Endodermal cell (in vitro differentiated cells): ENCODE data around the gene PLCB1. TPM values are rescaled to one million over a fixed set of nuclear protein-coding genes. Genes with fewer than 3 reads are reported as not detected.

Source experiments
- DNase-seq: peaks from one replicate; pipeline ENCODE4 v3.0.0-alpha.2; 2017
- H3K27ac ChIP-seq: 2 replicates; pipeline ENCODE4 v1.5.1; 2013; ENCODE audit warnings: mild to moderate bottlenecking, low read depth, low read length, moderate library complexity
- H3K27me3 ChIP-seq: 2 replicates; pipeline ENCODE4 v1.6.1; 2013; ENCODE audit warnings: mild to moderate bottlenecking, low read length, moderate library complexity; ENCODE audit not compliant: insufficient read depth, control insufficient read depth, poor library complexity, severe bottlenecking
- H3K36me3 ChIP-seq: 2 replicates; pipeline ENCODE4 v1.7.0; 2013; ENCODE audit warnings: mild to moderate bottlenecking, low read length, moderate library complexity; ENCODE audit not compliant: control insufficient read depth, insufficient read depth
- H3K4me1 ChIP-seq: one replicate; pipeline ENCODE4 v1.7.0; 2013; ENCODE audit warnings: low read length; ENCODE audit not compliant: control insufficient read depth, insufficient read depth
- H3K4me3 ChIP-seq: 2 replicates; pipeline ENCODE4 v1.5.1; 2013; ENCODE audit warnings: mild to moderate bottlenecking, low read length, moderate library complexity
- H3K9ac ChIP-seq: 2 replicates; pipeline ENCODE4 v1.6.1; 2013; ENCODE audit warnings: mild to moderate bottlenecking, low read length, moderate library complexity; ENCODE audit not compliant: poor library complexity, severe bottlenecking; ENCODE audit errors: extremely low read depth
- H3K9me3 ChIP-seq: 2 replicates; pipeline ENCODE4 v1.6.1; 2013; ENCODE audit warnings: mild to moderate bottlenecking, low read length, moderate library complexity; ENCODE audit not compliant: control insufficient read depth
- H3K27ac Mint-ChIP-seq: 2 replicates; pipeline ENCODE4 v1.8.0; 2020; ENCODE audit warnings: mixed read lengths
- H3K27me3 Mint-ChIP-seq: 2 replicates; pipeline ENCODE4 v1.8.0; 2021; ENCODE audit warnings: mild to moderate bottlenecking, mixed read lengths; ENCODE audit not compliant: insufficient read depth
- H3K36me3 Mint-ChIP-seq: 2 replicates; pipeline ENCODE4 v1.8.0; 2020; ENCODE audit warnings: low read depth, mixed read lengths
- H3K4me1 Mint-ChIP-seq: 2 replicates; pipeline ENCODE4 v1.8.0; 2020; ENCODE audit warnings: mixed read lengths
- H3K4me3 Mint-ChIP-seq: 2 replicates; pipeline ENCODE4 v1.8.0; 2020; ENCODE audit warnings: mild to moderate bottlenecking, moderate library complexity, mixed read lengths
- H3K9me3 Mint-ChIP-seq: 2 replicates; pipeline ENCODE4 v1.8.0; 2020; ENCODE audit warnings: mild to moderate bottlenecking, mixed read lengths
- WGBS, 2 experiments: methylation state at CpG; one replicate each; pipeline versions ENCODE4 v1.1.5 to v1.1.7; 2013; ENCODE audit warnings: missing lambda C conversion rate in 2 of 2, mixed read lengths in 1 of 2; ENCODE audit not compliant: insufficient coverage in 1 of 2, insufficient read length in 1 of 2; 5-methylcytosine and 5-hydroxymethylcytosine counted together
- total RNA-seq, 2 donors: library from RNA; stranded (reverse); fragmentation: NEBNext Ultra II Directional in 1 of 2; extraction: Animal tissue kit (Norgen Biotek cat#: 25700) in 1 of 2; gene quantifications; 2 replicates in 1 of 2; 3 replicates in 1 of 2; pipeline ENCODE4 v1.2.1, GENCODE V29; 2021
- TF ChIP-seq, protein P1 (sequence below): fragments of 200-600 bp; sonication (generic); conservative IDR thresholded peaks from 2 replicates; pipeline ENCODE4 v1.5.0; 2021; ENCODE audit warnings: antibody characterized with exemption, mild to moderate bottlenecking

Gene PLCB1
- total RNA-seq, 2 donors from 2014 or later = 15.3 to 16.5 TPM

DNA sequence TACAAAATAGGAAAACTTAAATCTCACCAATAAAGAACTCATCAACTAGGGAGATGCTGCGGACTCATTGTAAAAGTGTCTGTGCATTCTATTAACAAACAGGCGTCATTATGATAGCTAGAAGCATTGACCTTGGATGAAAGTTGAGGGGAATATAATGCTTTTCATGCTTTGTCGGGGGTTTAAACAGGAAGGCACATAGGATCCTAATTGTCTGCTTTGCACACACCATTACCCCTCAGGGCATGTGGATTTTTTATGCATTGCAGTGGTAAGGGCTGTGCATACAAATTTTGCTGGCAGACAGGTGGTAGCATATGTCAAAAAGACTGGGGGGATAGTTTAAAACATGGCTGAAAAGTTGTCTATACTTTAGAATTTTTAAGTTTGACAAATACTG is 488.9 kb downstream of the PLCB1 start:
- H3K9me3 ChIP-seq = no peaks in the 10 kb centered on the region
- H3K27ac Mint-ChIP-seq = no peak overlapping the region
- no peaks in the 10 kb centered on the region for H3K36me3 ChIP-seq
- H3K27me3 ChIP-seq = no peaks in the 10 kb centered on the region
- H3K4me3 Mint-ChIP-seq = no peak overlapping the region
- H3K27me3 Mint-ChIP-seq = no peaks in the 10 kb centered on the region
- H3K36me3 Mint-ChIP-seq = no peaks in the 10 kb centered on the region
- H3K4me1 ChIP-seq = no peaks in the 10 kb centered on the region
- WGBS, 2 experiments = 89 to 90% methylated on average over 2 to 3 of the region's 3 CpGs
- no peak overlapping the region for H3K27ac ChIP-seq
- no peaks in the 10 kb centered on the region for H3K9me3 Mint-ChIP-seq
- DNase-seq = no peak
- H3K4me1 Mint-ChIP-seq = no peaks in the 10 kb centered on the region
- no peak overlapping the region for H3K9ac ChIP-seq
- TF ChIP-seq, protein P1, sequence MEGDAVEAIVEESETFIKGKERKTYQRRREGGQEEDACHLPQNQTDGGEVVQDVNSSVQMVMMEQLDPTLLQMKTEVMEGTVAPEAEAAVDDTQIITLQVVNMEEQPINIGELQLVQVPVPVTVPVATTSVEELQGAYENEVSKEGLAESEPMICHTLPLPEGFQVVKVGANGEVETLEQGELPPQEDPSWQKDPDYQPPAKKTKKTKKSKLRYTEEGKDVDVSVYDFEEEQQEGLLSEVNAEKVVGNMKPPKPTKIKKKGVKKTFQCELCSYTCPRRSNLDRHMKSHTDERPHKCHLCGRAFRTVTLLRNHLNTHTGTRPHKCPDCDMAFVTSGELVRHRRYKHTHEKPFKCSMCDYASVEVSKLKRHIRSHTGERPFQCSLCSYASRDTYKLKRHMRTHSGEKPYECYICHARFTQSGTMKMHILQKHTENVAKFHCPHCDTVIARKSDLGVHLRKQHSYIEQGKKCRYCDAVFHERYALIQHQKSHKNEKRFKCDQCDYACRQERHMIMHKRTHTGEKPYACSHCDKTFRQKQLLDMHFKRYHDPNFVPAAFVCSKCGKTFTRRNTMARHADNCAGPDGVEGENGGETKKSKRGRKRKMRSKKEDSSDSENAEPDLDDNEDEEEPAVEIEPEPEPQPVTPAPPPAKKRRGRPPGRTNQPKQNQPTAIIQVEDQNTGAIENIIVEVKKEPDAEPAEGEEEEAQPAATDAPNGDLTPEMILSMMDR = no peak
- H3K4me3 ChIP-seq = no peak overlapping the region

DNA sequence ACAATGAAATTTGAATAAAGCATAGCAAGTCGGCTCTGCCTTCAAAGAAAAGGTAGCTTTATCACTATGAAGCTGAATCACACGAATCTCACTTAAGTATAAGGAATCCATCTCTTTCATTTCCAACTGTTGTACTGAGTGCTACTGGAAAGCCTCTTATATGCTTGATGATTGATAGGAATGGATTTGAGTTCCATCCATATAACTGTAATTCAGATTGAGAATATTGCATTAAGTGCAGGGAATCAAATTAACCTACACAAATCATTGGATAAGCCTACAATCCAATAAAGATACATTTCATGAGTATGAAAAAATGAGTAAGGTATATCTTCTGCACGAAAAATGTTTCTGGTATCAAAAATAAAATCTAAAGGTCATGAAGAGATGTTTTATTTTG is 492.0 kb downstream of the PLCB1 start:
- Mint-ChIP-seq H3K27me3 (no peaks in the 10 kb centered on the region), H3K9me3 (no peaks in the 10 kb centered on the region), H3K27ac (no peak overlapping the region), H3K36me3 (peaks cover 5% of the 10 kb centered on the region), H3K4me3 (no peak overlapping the region), H3K4me1 (peaks cover 4% of the 10 kb centered on the region)
- Histone ChIP-seq H3K9me3 (no peaks in the 10 kb centered on the region), H3K4me1 (no peaks in the 10 kb centered on the region), H3K27me3 (no peaks in the 10 kb centered on the region), H3K9ac (no peak overlapping the region), H3K36me3 (no peaks in the 10 kb centered on the region), H3K27ac (no peak overlapping the region), H3K4me3 (no peak overlapping the region)
- TF ChIP-seq, protein P1 = no peak
- no peak for DNase-seq
- WGBS, 2 experiments = 88 to 91% methylated on average over 2 to 3 of the region's 3 CpGs

DNA sequence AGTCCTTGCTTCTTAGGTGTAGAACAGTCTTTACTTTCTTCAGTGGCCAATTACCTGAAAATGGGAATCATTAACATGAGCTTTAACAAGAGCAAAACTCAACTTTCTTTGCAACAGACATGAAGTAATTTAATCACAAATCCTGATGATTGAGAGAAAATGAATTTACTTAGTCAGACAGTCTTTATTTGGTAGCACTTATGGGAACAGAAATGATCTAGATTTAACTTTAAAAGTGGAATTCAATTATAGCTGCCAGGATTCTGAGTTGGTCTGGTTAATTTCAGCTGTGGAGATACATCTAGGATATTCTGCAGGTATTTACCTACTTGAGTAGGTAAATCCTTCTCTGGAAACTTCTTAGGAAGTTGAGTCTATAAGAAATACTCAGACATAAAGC is 492.6 kb downstream of the PLCB1 start:
- peaks cover 4% of the 10 kb centered on the region for H3K4me1 Mint-ChIP-seq
- H3K36me3 Mint-ChIP-seq = peaks cover 5% of the 10 kb centered on the region
- H3K36me3 ChIP-seq = no peaks in the 10 kb centered on the region
- no peak overlapping the region for H3K4me3 Mint-ChIP-seq
- TF ChIP-seq, protein P1 = no peak
- DNase-seq = no peak
- no peaks in the 10 kb centered on the region for H3K9me3 Mint-ChIP-seq
- no peak overlapping the region for H3K4me3 ChIP-seq
- H3K27ac ChIP-seq = no peak overlapping the region
- no peaks in the 10 kb centered on the region for H3K27me3 ChIP-seq
- no peak overlapping the region for H3K27ac Mint-ChIP-seq
- H3K9me3 ChIP-seq = no peaks in the 10 kb centered on the region
- no peak overlapping the region for H3K9ac ChIP-seq
- no peaks in the 10 kb centered on the region for H3K27me3 Mint-ChIP-seq
- no peaks in the 10 kb centered on the region for H3K4me1 ChIP-seq
